Tibial artery (tissue), 4 donors: ENCODE results near the gene MPC1.

Experiments used
- DNase-seq, 2 donors: peaks; one replicate each; pipeline ENCODE4 v3.0.0-alpha.2; 2019
- H3K27ac ChIP-seq, 2 donors: fragments of 200-600 bp; sonication (generic) in 1 of 2; 1 replicate in 1 of 2; 2 replicates in 1 of 2; pipeline ENCODE4 v1.5.1; 2018 to 2019; ENCODE audit warnings: mild to moderate bottlenecking in 1 of 2
- H3K27me3 ChIP-seq, 2 donors: fragments of 200-600 bp; sonication (generic) in 1 of 2; one replicate each; pipeline versions ENCODE4 v1.5.1 to v1.6.0; 2016 to 2019
- H3K36me3 ChIP-seq, 3 donors: fragments of 200-600 bp; sonication (generic) in 2 of 3; one replicate each; pipeline ENCODE4 v1.5.1; 2016 to 2019; ENCODE audit warnings: mild to moderate bottlenecking in 2 of 3
- H3K4me1 ChIP-seq, 4 donors: fragments of 200-600 bp; sonication (generic) in 2 of 4; 1 replicate in 3 of 4; 2 replicates in 1 of 4; pipeline ENCODE4 v1.5.1; 2016 to 2019
- H3K4me3 ChIP-seq, 2 donors: fragments of 200-600 bp; sonication (generic) in 1 of 2; 1 replicate in 1 of 2; 2 replicates in 1 of 2; pipeline ENCODE4 v1.5.1; 2018 to 2019; ENCODE audit warnings: mild to moderate bottlenecking in 2 of 2
- H3K9me3 ChIP-seq, 3 donors: fragments of 200-600 bp; sonication (generic) in 1 of 3; one replicate each; pipeline ENCODE4 v1.5.1; 2016 to 2019
- intact Hi-C: fragments of 100-400 bp; cut with DNase I; formaldehyde crosslinking; loops from one replicate; pipeline ENCODE4 v1.15.0; 2023; ENCODE audit warnings: low total_unique reads
- TF ChIP-seq, protein P1 (sequence below), 2 experiments: fragments of 200-600 bp in 1 of 2; fragments of 450-650 bp in 1 of 2; IDR thresholded peaks; one replicate each; pipeline ENCODE4 v1.5.1; 2017 to 2019; ENCODE audit warnings: antibody characterized with exemption in 2 of 2, mild to moderate bottlenecking in 1 of 2, moderate library complexity in 1 of 2

The MPC1 gene

DNA sequence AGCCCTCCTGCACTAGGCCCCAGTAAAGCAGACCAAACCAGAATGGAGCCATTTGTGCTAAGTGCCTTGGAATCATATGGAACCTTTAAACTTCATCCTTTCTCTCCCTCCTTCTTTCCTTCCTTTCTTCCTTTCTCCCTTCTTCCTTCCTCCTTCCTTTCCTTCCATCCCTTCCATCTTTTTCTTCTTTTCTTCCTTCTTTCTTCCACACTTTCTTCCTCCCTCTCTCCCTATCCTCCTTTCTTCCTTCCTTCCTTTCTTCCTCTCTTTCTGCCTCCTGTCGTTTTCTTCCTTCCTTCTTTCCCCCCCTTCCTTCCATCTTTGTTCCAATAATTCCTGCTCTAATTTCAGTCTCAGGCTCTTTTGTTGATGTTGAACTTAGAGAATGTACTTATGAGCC lies 29.2 kb downstream of the MPC1 start:
- TF ChIP-seq, protein P1, sequence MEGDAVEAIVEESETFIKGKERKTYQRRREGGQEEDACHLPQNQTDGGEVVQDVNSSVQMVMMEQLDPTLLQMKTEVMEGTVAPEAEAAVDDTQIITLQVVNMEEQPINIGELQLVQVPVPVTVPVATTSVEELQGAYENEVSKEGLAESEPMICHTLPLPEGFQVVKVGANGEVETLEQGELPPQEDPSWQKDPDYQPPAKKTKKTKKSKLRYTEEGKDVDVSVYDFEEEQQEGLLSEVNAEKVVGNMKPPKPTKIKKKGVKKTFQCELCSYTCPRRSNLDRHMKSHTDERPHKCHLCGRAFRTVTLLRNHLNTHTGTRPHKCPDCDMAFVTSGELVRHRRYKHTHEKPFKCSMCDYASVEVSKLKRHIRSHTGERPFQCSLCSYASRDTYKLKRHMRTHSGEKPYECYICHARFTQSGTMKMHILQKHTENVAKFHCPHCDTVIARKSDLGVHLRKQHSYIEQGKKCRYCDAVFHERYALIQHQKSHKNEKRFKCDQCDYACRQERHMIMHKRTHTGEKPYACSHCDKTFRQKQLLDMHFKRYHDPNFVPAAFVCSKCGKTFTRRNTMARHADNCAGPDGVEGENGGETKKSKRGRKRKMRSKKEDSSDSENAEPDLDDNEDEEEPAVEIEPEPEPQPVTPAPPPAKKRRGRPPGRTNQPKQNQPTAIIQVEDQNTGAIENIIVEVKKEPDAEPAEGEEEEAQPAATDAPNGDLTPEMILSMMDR (IDR thresholded peaks at IDR 0.05): no peak
- H3K4me1 ChIP-seq: no peaks in the 10 kb centered on the region
- H3K4me3 ChIP-seq: no peak overlapping the region
- H3K27ac ChIP-seq: no peak overlapping the region
- no peak for DNase-seq
- H3K36me3 ChIP-seq: no peaks in the 10 kb centered on the region
- peaks cover 0 to 10% of the 10 kb centered on the region in 2 donors for H3K27me3 ChIP-seq
- intact Hi-C loops: no loop called here
- no peaks in the 10 kb centered on the region for H3K9me3 ChIP-seq

DNA sequence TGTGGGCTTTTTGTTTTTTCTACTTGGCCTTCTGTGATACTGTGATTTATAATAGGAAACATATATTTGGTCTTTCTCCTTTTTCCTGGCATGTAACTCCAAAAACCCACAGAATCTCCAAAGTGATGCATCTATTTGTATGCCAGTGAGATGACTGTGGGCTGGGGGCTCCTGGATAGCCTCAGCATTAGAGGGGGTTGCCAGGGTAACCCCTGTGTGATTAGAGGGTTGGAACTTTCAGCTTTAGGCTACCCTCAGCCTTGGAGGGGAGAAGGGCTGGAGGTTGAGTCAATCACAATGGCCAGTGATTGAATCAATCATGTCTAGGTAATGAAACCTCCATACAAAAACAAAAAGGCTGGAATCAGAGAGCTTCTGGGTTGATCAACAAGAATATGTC lies 29.8 kb downstream of the MPC1 start:
- H3K4me3 ChIP-seq: no peak overlapping the region
- H3K9me3 ChIP-seq: no peaks in the 10 kb centered on the region
- no peak for DNase-seq
- H3K36me3 ChIP-seq: no peaks in the 10 kb centered on the region
- H3K27ac ChIP-seq: no peak overlapping the region
- intact Hi-C loops: no loop called here
- H3K4me1 ChIP-seq: no peaks in the 10 kb centered on the region
- H3K27me3 ChIP-seq: peaks cover 0 to 10% of the 10 kb centered on the region in 2 donors
- TF ChIP-seq, protein P1 (IDR thresholded peaks at IDR 0.05): no peak

DNA sequence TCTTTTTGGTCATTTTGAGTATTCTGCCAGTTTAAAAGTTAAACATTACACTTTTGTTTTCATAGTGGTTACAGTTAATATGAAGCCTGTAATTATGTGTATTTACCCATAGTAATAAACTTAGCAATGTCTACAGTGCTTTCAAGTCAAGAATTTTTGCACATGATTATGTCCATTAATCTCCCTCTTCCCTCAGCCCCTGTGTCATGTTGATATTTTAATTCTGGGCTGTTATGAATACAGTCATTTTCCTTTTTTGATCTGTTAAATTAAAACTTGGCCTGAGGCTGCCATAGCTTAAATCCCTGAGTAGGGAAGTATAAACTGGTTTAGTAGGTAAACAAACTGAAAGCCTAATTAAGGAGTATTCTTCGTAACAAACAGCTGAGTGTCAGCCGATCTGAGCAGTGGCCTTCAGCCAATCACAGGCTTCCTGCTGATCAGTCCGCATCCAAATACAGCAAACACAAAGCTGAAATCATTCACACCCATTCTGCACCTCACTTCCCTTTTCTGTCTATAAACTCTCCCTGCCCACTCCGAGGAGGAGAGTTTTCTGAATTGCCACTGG lies 30.9 kb downstream of the MPC1 start:
- TF ChIP-seq, protein P1 (IDR thresholded peaks at IDR 0.05): no peak
- no peaks in the 10 kb centered on the region for H3K36me3 ChIP-seq
- DNase-seq: no peak
- H3K27me3 ChIP-seq: peaks cover 0 to 10% of the 10 kb centered on the region in 2 donors
- H3K27ac ChIP-seq: no peak overlapping the region
- H3K4me3 ChIP-seq: no peak overlapping the region
- no peaks in the 10 kb centered on the region for H3K9me3 ChIP-seq
- intact Hi-C loops: no loop called here
- no peaks in the 10 kb centered on the region for H3K4me1 ChIP-seq

DNA sequence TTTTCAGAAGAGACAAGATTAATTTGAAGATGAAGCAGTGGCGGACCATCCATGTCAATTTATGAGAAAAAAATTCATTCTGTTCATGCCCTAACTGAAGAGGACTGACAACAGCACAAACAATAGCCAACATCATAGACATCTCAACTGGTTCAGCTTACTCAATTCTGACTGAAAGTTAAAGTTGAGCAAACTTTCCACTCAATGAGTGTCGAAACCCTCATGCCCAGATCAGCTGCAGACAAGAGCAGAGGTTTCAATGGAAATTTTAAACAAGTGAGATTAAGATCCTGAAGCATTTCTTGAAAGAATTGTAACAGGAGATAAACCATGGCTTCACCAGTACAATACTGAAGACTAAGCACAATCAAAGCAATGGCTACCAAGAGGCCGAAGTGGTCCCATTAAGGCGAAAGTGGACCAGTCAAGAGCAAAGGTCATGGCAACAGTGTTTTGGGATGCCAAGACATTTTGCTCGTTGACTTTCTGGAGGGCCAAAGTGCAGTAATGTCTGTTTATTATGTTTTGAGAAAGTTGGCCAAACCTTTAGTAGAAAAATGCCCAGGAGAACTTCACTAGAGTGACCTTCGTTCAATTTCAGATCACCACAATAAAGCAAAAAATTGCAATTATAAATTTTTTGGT lies 34.3 kb downstream of the MPC1 start:
- intact Hi-C loops: no loop called here
- Histone ChIP-seq H3K36me3 (no peaks in the 10 kb centered on the region), H3K27ac (no peak overlapping the region), H3K4me1 (peaks cover 0 to 2% (median 0%) of the 10 kb centered on the region in 4 donors), H3K9me3 (no peaks in the 10 kb centered on the region), H3K27me3 (no peaks in the 10 kb centered on the region), H3K4me3 (no peak overlapping the region)
- DNase-seq: no peak
- TF ChIP-seq, protein P1 (IDR thresholded peaks at IDR 0.05): no peak

DNA sequence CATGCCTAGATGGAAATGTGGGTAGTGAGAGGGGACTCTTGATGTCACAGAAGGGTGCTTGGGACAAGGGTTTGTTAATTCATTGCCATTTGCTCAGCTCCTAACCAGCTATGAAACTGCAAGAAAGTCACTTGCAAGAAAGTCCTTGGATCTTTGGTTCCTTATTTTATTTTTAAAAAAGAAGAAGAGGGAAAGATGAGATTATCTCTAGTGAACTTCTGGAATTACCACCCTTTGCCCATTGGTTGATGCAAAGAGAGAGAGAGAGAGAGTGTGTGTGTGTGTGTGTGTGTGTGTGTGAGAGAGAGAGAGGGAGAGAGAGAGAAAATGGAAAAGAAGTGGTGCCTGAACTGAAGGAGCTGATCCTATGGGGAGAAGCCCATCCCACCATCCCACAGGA lies 35.8 kb downstream of the MPC1 start:
- no peak for DNase-seq
- Histone ChIP-seq H3K36me3 (no peaks in the 10 kb centered on the region), H3K9me3 (no peaks in the 10 kb centered on the region), H3K4me1 (peaks cover 0 to 9% (median 0%) of the 10 kb centered on the region in 4 donors), H3K4me3 (no peak overlapping the region), H3K27me3 (no peaks in the 10 kb centered on the region), H3K27ac (no peak overlapping the region)
- intact Hi-C loops: no loop called here
- TF ChIP-seq, protein P1 (IDR thresholded peaks at IDR 0.05): no peak
